Liver (tissue), 3 donors: Measurements from ENCODE around the gene BCL2.

Source experiments
- CTCF ChIP-seq: fragments of 150-350 bp; IDR thresholded peaks from 2 replicates; pipeline ENCODE4 v1.5.1; 2017; ENCODE audit warnings: improper control_type of control experiment, low read depth, low read length; ENCODE audit not compliant: missing input control
- FOXA1 ChIP-seq: IDR thresholded peaks from 2 replicates; pipeline ENCODE4 v1.6.1; 2016; ENCODE audit warnings: antibody characterized with exemption
- GABPA ChIP-seq, 2 donors: IDR thresholded peaks in 1 of 2; conservative IDR thresholded peaks in 1 of 2; 2 replicates each; pipeline ENCODE4 v1.6.1; 2016; ENCODE audit warnings: antibody characterized with exemption in 2 of 2, mild to moderate bottlenecking in 1 of 2, moderate library complexity in 1 of 2
- RAD21 ChIP-seq, 2 donors: IDR thresholded peaks; 2 replicates each; pipeline ENCODE4 v1.6.1; 2016; ENCODE audit warnings: antibody characterized with exemption in 2 of 2, mild to moderate bottlenecking in 2 of 2
- REST ChIP-seq: IDR thresholded peaks from 2 replicates; pipeline ENCODE4 v1.6.1; 2016; ENCODE audit warnings: antibody characterized with exemption, mild to moderate bottlenecking
- RXRA ChIP-seq, 2 donors: IDR thresholded peaks; 2 replicates each; pipeline ENCODE4 v1.6.1; 2017 to 2018; ENCODE audit warnings: antibody characterized with exemption in 2 of 2, mild to moderate bottlenecking in 1 of 2
- SP1 ChIP-seq: IDR thresholded peaks from 2 replicates; pipeline ENCODE4 v1.6.1; 2018; ENCODE audit warnings: antibody characterized with exemption, mild to moderate bottlenecking
- TAF1 ChIP-seq: conservative IDR thresholded peaks from 2 replicates; pipeline ENCODE4 v1.6.1; 2016; ENCODE audit warnings: antibody characterized with exemption, mild to moderate bottlenecking
- YY1 ChIP-seq: IDR thresholded peaks from 2 replicates; pipeline ENCODE4 v1.6.1; 2016; ENCODE audit warnings: antibody characterized with exemption, mild to moderate bottlenecking
- ZBTB33 ChIP-seq: IDR thresholded peaks from 2 replicates; pipeline ENCODE4 v1.6.1; 2016; ENCODE audit warnings: antibody characterized with exemption
- donor health status: healthy.
- donor health status: healthy.

GRCh38 chr18:63253428-63254372, 65.9 kb downstream of the BCL2 start:
- TF ChIP-seq CTCF (no peak), REST (no peak), FOXA1 (no peak), RXRA (IDR thresholded peaks at IDR 0.05) (no peak), GABPA (IDR thresholded peaks at IDR 0.05 in 1 of 2, conservative IDR thresholded peaks at IDR 0.05 in 1 of 2) (no peak), ZBTB33 (no peak), RAD21 (IDR thresholded peaks at IDR 0.05) (no peak), SP1 (no peak), YY1 (no peak), TAF1 (no peak)
